ENCODE measurements around the gene CDH23.

The CDH23 gene

DNA sequence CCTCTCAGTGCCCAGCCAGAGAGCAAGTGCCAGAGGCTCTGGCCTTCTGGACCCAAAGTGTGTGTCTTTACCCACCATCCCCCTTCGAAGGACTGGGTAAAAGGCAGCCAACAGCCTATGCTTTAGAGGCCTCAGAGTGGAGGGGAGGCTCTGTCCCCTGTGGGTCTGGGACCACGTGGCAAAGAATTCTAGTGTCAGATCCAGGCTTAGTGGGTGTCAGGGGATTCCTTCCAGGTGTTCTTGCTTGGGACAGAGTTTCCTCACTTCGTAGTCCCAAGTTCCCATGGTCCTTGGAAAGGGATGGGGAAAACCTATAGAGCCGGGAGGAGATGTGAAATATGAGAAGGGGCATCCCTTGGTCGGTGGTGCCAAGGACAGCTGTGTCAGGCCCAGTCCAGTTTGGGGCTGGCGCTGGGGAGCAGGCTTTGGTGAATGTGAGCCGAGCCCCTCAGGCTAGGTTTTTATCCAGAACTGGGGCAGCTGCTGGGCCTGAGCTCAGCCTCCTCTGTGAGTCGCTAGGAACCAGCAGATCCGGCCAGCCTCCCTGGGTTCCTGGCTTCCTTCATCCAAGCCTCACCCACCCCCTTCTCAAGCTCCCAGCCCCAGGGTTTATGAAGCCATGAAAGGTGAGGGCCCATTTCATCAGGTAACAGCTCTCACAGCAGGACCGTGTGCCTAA is 251.7 kb downstream of the CDH23 start:
- no peak for DNase-seq

DNA sequence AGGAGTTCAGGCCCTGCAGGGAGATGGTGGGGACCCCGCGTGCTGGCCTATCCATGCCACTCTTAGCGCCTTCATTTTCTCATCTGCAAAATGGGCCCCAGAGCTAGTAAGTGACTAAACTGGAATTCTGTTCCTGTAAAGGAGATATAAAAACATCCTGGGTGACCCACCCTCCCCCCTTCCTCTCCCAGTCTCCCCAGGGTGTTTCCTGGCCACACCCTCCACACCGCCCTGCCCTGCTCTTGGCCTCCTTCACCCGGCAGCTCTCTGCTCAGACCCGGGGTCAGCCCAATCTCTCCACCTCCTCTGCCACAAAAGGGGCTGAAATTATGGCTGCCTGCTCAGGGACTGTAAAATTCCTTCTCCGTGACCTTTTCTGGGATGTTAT is 252.2 kb downstream of the CDH23 start:
- DNase-seq = no peak

DNA sequence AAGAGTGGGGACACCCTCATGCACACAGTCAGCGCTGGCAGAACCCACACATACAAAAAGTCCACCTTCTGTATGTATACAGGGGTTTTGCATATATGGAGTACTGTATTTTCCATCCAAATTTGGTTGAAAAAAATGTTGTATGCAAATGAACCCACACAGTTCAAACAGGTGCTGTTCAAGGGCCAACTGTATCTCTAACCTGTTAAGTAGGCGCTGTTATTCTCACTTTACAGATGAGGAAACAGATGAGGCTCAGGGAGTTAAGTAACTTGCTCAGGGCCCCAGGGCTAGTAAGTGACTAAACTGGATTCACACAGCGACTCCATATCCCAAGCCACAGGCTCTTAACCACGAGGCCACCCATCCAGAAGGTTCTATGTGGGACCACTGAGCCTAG is 252.9 kb downstream of the CDH23 start:
- no peak for DNase-seq

DNA sequence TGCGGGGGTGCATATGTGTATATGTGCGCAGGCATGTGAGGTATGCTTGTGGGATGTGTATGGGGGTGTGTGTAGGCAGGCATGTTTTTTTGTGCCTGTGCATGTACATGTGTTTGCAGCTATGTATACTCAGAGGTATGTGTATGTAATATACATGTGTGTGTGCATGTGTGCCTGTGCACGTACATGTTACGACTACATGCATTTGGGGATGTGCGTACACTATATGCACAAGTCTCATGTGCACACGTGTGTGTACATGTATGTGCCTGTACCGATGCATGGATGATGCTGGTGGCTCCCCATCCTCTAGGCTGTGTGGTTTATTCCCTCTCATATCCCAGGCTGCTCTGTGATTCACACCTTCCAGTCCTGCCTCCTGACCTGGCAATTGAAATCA is 253.7 kb downstream of the CDH23 start:
- no peak for DNase-seq

DNA sequence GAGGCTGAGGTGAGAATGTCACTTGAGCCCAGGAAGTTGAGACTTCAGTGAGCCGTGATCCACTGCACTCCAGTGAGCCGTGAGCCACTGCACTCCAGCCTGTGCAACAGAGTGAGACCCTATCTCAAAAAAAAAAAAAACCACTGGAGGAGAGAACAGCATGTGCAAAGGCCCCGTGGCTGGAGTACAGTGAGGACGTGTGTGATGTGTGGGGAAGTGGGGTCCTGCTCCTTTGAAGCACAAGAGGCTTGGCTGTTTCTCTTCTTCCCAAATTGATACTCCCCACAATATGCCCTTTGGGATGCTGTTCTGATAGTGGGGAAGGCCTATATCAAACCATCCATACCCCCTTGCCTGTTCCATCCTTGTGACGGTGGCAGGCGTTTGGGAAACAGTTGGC is 254.7 kb downstream of the CDH23 start:
- no peak for DNase-seq

DNA sequence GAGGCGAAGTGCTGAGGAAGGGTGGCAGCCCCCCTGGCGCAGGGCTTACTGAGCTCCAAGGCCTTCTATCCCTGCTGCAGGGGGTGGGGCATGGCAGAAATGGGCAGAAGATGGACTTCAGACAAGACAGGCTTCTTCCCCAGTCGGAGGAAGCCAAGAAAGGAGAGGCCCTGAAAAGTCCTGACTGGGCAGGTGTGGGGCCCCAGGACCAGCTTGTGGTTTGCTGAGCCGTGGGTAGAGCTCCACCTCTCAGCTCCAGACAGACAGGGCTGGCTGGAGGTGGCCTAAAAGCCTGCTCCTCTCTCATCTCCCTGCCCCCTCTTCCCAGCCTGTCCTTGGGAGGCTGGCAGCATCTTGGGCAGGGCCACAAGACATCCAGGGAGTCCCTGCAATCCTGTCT is 255.2 kb downstream of the CDH23 start:
- no peak for DNase-seq

DNA sequence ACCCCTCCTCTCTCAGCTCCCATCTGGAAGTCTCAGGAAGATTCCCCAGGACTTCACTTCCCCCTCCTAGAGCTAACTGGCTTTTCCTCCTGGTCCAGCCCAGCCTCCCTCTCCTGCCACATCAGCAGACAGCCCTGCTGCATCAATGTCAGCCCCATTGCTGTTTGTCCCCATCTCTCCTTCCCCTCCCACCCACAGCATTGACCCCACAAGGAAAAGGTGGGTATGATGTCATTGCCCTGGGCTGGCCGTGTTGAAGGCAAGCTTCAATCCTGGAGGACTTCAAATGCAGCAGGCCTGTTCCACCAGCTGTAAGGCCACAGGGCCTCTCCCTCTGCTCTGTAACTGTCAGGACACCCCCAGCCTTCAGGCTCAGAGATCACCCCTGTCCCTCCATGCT is 256.3 kb downstream of the CDH23 start:
- DNase-seq = no peak

DNA sequence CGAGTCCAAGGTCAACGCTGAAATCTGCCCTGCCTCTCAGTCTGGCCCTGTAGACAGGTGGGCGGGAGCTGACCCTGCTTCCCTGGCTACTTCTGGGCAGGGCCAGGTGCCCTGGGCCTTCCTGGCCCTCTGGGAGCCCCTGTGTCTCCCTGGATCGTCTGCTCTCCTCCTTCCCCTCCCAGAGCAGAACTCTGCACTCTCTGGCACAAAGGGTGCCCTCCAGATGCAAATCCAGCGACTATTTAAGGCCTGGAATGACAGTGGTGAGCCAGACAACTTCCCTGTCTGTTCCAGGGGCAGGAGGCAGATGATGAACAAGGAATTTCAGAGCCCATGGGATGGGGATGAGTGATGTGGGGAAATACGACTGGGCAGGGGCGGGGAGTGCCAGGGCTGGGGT is 259.5 kb downstream of the CDH23 start:
- DNase-seq = no peak

DNA sequence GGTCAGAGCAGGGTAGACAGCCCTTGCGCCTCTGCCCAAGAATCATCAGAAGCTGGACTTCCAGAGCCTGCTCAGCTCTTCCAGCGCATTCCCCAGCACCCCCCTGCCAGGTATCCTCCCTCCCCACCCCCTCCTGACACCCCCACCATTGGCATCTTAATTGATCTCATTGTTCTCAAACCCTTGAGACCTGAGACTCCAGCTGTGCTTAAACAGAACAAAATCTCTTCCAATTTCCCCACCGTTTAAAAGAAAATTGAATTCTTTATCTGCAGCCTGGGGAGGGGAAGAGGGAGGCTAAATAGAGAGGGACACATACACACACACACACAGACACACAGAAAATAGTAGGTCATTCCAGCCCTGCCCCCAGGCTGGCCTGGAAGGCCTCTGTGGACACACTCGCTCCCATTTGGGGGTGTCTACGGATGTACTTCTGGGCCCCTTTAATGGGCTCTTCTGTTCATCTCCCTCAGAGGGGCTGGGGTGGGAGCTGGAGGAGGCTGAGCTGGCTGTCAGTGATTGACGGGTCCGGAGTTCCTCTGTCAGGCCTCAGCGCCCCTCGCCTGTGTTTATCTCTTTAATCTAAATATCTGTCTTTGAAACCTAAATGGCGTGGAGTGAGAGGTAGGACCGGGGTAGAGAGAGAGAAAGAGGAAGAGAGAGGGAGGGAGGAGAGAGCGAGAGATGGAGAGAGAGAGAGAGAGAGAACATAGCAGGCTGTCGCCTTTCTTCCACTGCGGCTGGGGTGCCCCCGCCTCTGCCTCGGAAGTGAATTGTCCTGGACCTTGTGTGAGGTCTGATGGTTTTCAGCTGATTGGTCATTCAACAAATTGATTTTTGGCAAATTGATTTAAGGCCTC is 261.1 kb downstream of the CDH23 start:
- no peak for DNase-seq

DNA sequence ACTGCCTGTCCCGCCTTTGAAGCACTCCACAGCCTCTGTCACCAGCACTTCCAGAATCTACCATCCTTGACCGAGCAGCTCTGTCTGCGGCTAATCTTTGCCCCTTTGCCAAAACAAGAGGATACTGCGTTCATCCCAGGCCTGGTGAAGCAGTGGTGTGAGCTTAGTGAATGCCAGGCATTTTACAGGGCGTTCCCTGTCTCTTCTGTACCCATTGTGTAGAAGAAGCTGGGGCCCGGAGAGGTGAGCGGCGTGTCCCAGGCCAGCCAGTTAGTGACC is 261.7 kb downstream of the CDH23 start:
- no peak for DNase-seq

DNA sequence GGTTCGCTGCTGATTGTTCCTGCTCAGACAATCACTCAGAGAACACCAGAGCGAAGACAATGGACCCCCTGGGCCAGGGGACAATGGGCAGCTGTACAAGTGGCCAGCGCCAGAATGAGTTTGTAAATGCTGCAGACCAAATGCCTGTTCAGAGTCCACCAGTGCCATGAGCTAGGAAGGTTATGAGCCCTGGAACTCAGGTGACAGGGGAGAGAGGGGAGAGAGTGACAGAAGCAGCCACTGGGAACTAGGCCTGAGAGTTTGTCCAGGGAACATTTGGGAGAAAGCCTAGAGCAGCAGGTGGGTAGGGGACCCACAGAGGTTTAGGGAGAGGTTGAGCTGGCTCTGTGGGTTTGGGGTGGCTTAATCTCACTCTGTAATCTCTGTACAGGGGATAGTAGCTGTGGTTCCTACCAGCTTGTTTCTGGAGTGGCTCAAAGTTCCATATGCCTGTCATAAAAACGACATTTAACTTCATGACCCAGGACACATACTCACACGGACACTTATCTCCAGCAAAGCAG is 262.5 kb downstream of the CDH23 start:
- DNase-seq = no peak

DNA sequence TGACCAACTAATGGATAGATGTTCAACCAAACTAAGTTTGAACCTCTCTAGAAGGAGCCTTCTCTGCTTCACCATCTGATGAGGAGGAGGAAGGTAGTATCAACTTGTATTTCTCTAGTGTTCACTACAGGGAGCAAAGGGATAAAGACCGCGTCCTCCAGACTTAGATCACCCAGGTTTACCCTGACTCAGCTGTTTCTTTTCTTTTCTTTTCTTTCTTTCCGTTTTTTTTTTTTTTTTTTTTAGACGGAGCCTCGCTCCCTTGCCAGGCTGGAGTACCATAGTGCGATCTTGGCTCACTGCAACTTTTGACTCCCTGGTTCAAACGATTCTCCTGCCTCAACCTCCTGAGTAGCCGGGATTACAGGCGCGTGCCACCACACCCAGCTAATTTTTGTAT is 263.0 kb downstream of the CDH23 start:
- DNase-seq = no peak

DNA sequence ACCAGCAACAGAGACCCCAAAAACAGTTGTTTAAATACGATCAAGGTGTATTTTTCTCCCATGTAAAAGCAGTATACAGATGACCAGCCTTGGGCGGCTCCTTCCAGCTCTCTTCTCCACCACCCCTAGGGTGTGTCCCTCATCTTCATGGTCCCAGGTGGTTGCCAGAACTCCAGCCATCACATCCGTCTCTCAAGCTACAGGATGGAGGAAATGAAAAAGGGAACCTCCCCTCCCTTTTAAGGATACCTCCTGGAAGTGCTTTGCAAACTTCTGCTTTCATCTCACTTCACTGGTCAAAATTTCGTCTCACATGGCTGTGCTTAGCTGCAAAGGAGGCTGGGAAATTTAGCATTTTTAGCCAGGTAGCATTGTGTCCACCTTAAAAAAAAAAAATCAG is 263.6 kb downstream of the CDH23 start:
- DNase-seq = no peak

DNA sequence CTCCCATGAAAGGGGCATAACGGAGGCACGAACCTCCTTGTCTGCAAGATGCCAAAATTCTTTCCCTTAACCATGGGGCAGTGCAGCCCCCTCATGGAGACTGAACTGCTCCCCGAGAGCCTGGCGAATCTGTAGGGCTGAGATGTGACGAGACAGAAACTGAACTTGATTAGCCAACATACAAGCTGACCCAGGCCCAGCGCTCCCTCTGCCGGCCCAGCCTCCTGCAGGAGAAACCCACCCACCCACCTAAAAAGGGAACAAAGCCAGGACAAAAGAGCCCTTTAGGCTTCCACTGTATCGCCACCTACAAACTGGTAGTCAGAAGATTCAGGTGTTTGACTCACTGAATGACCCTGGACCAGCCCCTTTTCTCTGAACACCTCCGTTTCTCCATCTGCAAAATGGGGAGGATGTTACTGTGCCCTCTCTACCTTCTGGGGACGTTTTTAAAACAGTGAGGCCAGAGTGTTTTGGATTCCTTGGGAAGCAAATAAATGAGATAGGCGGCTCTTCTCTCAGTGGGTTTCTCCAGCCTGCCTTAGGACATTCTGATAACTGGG is 264.4 kb downstream of the CDH23 start:
- DNase-seq = no peak

DNA sequence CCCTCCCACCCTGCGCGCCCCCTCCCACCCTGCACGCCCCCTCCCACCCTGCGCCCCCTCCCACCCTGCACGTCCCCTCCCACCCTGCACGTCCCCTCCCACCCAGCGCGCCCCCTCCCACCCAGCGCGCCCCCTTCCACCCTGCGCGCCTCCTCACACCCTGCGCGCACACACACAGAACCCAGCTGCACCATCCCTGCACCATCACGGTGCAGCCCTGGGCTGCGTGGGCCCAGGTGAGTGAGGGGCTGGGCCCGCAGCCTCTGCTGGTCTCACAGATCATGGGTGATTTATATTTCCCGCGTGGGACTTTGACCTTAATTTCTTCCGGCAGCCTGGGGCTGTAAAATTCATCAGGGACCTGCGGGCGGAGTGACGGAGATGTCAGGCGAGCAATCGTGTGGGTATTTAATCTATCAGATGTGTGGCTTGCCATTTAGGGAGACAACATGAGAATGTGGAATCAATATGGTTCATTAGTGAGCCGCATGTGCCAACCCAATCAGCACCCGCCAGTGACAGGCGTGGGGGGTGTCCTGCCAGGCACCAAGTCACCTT is 265.1 kb downstream of the CDH23 start:
- no peak for DNase-seq

DNA sequence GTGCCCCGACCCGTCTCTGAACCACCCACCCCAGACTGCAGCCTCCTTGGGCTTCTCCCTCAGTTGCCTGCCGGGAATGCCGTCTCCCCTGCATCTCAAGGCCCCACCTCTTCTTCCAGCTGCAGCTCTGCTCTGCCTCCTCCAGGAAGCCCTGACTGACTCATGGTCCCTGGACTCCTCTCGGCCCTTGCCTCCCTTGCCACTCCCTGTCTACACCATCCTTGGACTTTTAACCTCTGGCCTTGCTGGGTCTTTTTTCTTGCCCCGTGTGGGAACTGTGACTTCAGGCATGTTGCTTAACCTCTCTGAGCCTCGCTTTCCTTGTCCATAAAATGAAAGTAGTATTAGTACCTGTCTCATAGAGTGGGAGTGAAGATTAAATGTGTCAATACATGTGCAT is 266.6 kb downstream of the CDH23 start:
- no peak for DNase-seq

DNA sequence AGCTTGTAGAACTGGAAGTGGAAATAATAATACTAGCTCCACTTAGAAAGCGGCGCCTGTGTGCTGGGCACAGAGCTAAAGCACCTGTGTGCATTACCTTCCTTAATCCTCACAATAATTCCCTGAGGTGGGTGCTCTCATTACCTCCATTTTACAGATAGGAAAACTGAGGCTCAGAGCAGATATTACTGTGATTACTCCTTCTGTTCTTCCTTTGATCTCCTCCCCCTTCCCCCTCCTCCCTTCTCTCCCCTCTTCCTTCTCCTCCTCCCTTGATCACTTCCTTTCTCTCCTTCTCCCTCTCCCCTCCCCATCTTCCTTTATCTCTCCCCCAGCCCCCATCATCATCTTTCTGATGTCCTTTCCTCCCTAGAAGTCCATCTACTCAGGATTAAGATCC is 267.9 kb downstream of the CDH23 start:
- DNase-seq = no peak

DNA sequence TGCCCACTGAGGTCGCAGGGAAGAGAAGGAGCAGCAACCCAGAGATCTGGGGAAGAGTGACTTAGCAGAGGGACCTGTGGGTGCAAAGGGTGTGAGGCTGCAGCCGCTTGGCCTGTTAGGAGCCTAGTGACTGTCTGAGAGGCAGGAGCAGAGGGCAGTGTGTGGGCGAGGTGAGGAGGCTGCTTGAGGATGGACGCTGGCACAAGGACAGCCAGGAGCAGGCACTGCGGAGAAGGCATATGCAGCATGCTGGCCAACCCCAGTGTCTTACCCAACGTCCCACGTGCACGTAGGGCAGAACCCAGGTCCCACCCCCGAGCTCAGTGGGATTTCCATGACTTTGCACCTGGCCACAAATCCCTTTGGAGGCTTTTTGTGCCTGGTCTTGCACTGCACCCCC is 268.7 kb downstream of the CDH23 start:
- no peak for DNase-seq

DNA sequence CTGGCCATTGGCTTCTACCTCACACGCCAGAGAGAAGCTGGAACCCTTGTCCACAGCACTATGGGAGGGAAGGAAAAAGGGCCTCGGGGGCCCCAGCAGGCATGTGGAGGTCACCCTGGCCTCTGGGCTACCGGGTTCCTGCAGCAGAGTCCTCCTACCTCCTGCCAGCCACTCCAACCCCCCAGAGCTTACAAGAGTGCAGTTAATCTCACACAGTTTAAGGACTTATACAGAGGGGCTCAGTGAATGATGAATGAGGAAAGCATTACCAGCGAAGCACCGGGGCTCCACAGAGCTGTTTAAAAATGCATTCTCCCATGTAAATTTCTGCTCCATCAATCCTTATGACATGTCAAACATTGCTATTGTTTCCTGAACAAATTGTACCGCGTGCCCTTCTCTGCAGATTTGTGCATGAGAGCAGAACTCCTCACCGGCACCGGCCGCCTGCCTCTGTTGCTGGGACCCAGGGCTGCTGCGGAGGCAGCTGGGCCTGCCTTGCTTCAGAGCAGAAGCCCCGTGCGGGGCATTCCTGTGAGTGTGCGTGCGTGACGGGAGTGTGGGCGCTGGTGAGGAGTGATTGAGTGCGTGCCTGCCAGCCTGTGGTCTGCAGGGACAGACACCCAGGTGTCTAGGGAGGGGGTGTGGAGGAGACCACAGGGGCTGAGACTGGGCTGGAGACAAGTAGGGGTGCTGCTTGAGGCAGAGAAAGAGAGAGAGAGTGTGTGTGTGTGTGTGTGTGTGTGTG is 270.1 kb downstream of the CDH23 start:
- no peak for DNase-seq

DNA sequence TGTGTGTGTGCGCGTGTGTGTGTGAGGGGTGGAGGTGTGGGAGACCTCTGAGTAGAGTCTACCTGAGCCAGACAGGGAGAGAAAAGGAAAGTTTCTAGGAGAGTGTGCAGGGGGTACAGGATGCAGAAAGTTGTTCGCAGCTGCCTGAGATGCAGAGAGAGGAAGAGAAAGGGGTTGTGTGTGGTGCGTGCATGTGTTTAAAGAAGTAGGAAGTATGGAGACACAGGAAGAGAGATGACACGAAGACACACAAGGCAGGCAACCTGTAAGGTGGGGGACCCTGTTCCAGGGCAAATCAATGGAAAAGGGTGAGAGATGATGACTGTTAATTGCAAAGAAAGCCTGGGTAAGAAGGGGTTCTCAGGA is 270.6 kb downstream of the CDH23 start:
- no peak for DNase-seq

DNA sequence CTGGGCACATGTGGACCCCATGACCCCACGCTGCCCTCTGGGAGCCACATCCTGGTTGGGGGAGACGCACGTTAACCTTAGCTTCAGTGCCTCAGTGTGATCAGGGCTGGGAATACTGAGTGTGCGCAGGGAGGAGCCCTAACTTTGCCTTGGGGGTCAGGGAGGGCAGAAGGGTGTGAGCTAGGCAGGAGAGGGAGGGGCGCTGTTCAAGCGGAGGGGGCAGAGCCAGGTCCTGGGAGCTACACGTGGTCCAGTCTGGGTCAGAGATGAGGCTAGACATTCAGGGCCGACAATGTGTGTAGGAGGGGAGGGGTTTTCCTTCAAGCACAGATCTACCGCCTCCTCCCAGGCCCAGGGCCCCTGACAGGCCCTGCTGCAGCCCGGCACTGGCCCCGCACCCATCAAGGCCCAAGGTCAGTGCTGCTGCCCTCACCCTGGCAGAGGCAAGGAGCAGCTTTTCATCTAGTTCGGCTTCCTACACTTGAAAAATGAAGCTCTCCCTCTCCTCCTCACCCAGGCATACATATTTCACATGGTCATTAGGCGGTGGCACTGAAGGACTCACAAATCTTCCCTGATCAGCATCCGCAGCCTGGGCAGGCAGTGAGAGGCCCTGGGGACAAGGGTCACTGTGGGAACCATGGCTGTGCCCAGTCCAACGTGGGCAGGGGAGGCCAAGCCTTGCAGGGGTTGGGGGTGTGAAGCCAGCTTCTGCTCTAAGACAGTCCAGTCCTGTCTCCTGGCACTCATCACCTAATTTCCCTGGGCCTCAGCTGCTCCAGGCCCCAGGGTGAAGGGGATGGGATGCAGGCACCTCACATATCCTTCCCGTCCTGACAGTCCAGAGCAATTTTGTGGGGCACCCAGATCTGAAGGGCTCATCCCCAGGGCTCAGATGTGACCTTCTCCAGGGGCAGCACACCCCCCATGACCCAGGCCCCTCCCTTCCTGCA is 275.6 kb downstream of the CDH23 start:
- no peak for DNase-seq

DNA sequence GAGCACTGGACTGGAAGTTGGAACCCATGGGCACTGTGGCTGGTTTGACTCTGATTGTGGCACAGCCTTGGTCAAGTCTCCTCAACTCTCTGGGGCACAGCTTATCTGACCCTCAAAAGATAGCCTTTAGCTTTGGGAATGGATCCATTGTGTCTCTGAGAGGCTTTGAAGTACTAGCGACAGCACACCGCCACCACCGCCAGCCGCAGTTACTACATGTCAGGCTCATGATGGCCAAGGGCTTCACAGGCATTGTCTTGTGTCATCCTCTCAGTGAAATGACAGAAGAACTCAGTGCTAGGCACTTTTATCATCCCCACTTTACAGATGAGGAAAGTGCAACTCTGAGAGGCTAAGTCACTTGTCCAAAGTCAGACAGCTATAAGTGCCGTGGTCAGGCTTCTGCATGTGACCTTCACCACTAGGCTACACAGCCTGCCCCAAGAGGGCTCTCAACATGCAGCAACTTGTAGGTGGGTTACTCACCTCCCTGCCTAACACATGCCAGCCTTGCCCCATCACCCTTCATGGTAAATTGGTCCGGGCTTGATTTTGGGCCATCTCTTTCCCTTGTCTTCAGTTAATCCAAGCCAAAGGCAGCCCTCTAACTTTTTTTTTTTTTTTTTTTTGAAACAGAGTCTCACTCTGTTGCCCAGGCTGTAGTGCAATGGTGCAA is 278.7 kb downstream of the CDH23 start:
- DNase-seq = no peak
